Activated CD4-positive, alpha-beta T cell treated with anti-CD3 and anti-CD28 coated beads, Interleukin-10, Interleukin-2, amounts not matched to agents 100 ng/mL and 50 ng/mL, durations not matched to agents 16 hours and 8 hours (primary cell): ENCODE results near the gene MAS1.
"Not testable (repeated sequence)": the region's sequence is repeated elsewhere in the genome, so short reads cannot be mapped to it uniquely, and the experiment has no call there.

Experiments used
- DNase-seq: peaks from one replicate; pipeline ENCODE4 v3.0.0-alpha.2; 2020

The MAS1 gene

DNA sequence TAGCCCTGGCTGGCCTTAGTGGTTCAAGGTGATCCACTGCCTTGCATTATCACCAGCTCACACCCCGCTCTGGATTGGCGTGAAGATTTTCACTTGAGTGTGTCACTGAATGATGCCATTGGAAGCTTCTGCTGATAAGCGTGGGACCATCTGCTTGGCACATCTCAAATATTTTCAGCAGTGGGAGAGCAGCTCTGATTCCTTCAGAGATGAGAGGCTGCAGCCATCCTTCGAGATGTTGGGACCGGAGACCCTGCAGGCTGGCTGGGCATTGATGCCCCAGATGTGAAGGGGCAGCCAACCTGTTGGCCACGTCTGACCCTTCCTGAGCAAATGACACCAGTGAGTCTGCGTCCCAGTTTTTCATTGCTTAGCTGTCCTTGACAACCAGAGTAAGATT is at the start of gene MAS1:
Gene MAS1 (plus strand): TSS at position 197 of the 400 bp plus-strand sequence. CDS start 15,968 bp downstream, outside the sequence.
- no peak for DNase-seq

DNA sequence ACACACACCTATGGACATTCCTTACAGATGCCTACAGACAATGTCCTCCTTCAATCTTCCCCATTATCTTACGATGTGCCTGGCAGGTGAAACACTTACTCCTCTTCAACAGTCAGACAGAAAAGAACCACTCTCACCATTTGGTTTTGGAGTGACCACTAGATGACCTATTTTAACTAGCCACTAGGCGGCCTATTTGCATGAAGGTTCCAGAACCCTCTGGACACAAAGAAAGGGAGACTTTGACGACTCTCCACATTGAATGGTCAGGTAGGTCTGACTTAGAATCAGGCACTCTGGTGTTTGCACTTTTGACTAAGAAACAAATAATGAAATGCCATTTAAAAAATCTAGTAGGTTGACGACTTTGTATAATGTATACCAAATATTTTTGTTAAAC is 48.8 kb upstream of the MAS1 start:
- no peak for DNase-seq

DNA sequence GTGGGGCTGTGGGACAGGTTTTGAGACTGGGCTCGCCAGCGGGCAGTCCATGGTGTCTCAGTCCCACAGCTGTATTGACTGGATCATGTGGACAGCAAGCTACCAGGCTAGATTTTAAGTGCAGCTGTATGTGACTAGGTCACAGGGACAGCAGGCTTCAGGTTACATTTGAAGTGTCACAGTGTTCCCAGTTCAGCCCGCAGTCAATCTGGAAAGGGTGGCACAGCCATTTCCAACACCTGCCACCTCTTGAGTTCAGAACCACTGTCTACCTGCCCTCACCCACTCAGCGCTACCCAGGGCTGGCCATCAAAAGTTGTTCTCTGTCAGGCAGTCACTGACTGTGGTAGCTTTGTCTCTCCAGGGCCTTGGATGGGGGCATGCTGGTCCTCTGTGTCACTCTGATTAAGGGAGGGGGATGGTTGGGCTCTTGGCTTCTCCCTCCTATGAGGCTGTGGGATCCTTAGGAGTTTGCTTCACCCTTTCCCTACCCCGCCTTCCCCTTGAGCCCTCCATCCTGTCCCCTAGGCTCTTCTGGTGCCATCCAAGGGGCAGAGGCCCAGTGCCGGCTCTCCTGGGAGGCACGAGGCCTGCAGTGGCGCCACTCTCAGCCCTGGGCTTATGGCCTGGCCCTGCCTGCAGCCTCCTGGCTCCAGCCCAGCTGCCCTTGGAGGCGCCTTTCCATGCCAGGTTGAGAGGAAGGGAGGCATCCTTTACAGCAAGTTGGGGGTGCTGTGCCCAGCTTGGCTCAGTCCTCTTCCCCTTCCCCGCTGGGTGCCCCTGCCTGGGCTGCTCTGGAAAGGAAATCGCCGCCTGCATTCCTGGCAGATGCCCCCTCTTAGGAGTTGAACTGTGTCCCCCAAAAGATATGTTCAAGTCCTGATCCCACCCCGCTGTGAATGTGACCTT is 45.8 kb upstream of the MAS1 start:
- DNase-seq: no peak

DNA sequence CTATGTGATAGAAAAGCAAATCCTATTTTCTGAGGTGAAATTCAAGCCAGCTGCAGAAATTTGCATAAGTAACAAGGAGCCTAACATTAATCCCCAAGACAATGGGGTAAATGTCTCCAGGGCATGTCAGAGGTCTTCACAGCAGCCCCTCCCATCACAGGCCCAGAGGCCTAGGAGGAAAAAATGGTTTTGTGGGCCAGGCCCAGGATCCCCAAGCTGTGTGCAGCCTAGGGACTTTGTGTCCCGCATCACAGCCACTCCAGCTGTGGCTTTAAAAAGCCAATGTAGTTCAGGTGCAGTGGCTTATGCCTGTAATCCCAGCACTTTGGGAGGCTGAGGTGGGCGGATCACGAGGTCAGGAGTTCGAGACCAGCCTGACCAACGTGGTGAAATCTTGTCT is 42.2 kb upstream of the MAS1 start:
- not testable (repeated sequence) for DNase-seq

DNA sequence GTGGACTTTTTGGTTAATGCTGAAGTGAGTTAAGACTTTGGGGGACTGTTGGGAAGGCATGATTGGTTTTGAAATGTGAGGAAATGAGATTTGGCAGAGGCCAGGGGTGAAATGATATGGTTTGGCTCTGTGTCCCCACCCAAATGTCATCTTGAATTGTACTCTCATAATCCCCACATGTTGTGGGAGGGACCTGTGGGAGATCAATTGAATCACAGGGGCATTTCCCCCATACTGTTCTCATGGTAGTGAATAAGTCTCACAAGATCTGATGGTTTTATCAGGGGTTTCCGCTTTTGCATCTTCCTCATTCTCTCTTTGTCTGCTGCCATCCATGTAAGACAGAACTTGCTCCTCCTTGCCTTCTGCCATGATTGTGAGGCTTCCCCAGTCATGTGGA is 40.9 kb upstream of the MAS1 start:
- DNase-seq: not testable (repeated sequence)

DNA sequence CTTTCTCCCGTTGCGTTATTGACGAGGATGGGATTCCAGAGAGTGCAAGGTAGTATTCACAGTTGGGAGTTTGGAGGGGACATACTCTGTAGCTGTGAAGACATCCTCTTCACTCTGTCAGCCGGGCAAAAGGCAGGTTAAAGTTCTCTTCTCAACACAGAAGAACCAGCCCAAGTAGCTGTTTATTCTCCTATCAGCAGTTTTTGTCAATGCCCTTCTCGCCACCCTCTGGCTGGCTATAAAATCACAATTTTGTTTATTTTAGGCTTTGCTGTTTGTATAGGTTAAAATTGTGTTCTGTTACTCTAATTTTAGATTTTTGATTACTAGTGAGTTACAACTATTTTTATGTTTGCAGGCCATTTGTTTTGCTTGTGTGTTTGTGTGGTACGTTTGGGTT is 37.9 kb upstream of the MAS1 start:
- no peak for DNase-seq

DNA sequence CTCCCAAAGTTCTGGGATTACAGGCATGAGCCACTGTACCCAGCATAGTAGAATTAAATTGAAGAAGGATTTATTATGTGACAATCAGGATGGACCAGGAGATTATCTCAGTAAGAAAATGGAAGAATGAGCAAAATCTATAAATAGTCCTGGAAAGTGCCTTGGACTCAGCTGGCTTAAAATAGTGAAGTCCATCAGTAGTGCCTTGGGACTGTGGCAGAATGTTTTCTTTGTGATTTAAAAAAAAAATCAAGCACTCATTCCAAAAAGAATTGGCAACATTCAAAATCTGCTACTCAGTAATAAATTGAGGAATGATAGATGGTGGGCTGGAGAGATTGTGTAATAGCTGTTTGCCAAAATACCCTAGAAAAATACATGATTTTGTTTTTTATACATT is 37.0 kb upstream of the MAS1 start:
- DNase-seq: no peak

DNA sequence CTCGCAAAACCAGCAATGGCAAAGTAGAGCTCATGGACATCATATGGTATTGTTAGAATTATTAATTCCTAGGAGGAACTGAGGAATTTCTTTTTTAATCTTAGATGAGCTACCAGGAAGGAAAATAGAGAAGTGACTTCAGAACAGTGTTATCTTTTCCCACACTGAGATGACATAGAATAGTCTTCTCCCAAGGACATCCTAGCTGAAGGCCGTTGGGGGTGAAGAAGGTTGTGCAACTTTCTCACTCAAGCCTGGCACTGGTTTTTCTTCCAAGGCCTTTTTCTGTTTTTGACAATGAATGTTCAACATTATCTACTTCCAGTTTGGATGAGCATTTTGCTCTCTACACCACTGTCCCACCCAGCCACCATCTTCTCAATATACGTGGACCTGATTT is 35.8 kb upstream of the MAS1 start:
- DNase-seq: no peak

DNA sequence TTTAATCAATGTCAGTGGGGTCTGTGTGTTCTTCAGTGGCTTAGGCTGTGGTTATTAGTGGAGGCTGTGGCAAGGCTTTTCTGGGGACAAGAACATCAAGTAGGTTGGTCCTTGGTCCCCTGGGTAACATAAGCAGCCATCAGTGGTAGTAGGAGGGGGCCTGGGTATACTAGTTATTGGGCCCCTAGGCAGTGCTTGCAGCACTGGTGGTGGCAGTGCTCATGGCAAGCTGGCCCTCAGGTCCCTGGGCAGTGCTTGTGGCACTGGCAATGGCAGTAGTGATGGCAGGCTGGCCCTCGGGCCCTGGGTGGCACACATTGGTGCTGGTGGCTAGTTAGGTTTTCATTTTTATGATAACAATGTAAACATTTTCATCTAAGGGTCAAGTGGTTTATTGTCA is 32.5 kb upstream of the MAS1 start:
- no peak for DNase-seq

DNA sequence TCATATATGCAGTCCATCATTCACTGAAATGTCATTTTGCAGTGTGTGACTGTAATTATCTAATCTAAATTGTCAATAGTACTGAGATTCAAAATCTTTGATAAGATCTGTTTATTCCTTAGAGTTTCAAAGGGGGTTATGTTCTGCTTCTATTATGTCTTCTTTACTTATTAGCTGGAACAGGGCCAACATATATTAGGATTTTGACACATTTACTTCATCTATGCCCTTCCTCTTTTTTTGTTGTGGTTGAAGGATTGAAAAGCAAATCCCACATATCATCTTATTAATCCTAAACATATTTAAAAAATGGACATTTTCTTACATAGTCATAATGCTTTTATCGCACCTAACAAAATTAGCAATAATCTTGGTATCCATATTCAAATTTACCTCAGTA is 30.3 kb upstream of the MAS1 start:
- DNase-seq: no peak

DNA sequence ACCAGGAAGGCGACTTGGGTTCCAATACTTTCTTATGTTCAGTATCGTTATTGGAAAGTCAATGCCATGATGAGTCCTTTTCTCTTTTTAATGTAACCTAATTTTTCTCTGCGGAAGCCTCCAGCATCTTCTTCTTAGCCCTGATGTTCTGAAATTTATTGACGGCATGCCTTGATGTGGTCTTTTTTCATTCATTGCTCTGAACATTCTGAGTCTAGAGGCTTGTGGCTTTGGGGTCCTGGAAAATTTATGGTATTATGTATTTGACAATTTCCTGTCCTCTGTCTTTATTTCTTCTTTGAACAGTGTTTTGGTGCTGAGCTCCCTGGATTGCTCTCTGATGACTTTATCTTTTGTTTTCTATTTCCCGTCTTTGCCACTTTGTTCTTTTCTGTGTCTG is 28.7 kb upstream of the MAS1 start:
- no peak for DNase-seq

DNA sequence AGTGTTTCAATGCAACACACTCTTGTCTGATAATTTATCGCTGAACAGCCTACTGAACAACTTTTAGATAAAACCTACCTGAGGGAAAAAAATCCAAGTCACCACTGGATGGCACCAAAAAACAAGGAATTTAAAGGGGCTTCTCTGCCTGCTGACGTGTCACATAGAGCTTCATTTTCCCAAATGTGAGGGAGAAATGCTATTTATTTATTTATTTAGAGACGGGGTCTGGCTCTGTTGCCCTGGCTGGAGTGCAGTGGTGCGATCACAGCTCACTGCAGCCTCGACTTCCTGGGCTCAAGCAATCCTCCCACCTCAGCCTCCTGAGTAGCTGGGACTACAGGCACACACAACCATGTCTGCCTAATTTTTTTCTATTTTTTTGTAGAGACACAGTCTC is 27.4 kb upstream of the MAS1 start:
- peak; percentile 54 for DNase-seq

DNA sequence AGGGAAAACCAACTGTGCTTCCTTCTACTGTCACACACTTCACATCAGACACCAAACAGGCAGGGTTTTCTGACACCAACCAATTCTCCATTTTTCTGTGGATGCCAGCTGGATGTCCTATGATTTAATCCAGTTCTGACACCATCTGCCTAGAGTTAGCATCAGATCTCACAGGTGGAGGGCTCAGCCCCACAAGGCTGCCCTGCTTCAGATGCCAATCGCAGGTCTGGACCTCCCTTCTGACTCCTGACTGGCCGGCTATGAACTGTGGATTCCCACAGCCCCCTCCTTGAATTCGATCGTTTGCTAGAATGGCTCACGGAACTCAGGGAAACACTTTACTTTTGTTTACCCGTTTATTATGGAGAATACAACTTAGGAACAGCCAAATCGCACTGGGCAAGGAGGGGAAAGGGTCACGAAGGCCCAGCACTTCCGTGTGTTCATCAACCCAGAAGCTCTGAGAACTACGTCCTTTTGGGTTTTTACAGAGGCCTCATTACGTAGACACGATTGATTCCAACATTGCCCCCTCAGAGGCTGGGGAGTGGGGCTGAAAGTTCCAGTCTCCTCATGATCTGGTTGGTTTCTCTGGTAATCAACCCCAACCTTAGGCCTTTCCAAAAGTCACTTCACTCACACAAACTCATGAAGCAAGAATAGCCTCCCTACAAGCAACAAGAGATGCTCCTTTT is 25.4 kb upstream of the MAS1 start:
- DNase-seq: no peak

DNA sequence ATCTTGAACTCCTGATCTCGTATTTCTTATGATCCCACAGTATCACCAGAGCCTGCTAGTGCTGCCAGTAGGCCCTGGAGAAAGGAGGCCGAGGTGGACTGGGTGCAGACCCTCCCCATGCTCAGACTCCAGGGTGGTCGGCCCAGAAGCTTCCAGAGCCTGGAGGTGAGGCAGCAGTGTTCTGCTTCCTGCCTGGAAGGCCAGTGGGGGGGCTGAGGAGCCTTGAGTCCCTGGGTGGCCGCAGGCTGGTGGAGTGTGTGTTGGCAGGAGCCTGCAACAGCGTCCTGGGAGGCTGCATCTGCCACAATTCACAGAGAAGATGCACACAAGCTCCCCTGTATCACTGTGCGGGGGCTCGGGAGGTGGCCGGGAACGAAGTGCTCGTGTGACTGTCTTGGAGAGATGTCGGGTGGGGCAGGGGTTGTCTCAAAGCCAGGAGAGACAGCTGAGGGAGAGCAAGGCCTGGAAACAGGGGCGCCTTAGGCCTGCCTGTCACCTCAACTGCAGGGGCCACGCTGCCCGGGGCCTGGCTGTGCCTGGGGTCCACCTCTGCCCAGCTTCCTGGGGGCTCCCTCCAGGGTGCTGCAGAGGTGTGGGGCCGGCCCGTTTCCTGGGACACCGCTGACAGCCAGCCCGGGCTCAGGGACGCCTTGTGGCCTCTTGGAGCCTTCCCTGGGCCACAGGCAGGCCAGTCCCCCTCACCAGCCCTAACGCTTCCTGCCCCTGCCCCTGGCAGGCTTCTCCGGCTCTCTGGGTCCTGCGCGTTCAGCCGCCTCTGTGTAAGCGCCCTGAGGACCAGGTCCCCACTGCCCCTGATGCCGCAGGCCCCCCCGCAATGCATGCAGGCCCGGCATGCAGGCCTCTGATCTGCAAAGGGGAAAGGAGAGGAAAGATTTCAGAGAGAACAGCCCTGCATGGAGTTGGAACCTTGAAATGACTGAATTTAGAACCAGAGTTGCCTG is 24.2 kb upstream of the MAS1 start:
- no peak for DNase-seq

DNA sequence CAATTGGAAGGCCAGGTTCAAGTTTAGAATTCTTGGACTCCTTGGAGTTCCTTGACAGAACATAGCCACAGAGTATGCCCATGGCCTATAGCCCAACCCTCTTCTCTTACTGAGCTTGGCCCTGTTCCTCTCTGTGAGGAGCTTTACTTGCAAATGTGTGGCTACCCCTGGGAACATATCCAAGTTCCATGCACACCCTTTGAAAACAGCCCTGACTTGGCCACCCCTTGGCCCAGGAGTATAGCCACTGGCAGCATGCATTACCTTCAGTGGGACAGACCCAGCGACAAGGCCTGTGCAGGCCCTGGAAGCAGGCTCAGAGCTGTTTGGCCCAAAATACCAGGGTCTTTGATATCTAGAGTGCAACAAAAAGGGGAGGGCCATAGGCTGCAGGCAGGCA is 19.5 kb upstream of the MAS1 start:
- no peak for DNase-seq

DNA sequence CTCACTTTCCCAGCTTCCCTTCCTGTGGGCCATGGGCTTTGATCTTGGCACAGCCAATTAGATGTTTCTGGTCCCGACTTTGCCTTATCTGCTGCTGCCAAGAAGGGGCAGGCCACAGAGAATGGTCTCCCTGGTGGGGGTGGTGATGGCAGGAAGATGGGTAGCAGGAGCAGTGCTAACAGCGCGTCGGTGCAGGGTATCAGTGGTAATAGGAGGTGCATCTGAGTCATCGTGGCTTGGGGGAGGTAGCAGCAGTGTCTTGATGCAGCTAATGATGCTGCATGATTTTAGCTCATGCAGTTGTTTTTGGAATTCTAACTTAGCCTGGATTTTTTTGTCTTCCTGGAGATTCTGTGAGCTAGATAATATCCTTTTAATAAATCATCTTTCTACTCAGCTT is 18.9 kb upstream of the MAS1 start:
- peak; percentile 35 for DNase-seq

DNA sequence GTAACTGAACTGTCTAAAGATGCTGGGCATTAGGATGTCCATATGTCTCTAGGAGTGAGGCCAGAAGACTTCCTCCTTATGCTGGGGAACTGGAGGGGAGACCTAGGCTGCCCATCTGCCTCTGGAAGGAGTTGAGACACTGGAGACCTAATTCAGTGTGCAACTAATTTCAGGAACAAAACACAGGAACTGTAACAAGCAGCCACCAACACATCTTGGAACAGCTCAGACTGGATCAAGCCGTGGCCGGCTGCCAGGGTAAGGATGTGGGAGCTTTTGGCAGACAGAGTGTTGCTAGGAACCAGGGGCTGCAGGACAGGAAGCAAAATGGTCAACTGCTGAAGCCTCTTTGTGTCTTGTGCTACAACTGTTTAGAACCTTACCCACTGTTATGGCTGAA is 16.4 kb upstream of the MAS1 start:
- DNase-seq: no peak

DNA sequence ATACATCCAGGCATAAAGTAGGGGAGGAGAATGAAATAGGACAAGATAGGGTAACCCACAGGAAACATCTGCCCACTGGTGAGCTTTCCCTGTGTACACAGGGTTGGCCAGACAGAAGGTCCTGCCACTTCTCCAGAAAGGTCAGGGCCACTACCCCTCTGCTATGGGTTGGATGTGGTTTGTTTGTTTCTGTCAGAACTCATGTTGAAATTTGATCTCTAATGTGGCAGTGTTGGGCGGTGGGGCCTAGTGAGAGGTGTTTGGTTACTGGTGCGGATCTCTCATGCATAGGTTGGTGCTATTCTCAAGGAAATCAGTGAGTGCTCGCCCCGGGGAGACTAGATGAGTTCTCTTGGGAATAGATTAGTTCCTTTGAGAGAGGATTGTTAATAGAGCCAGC is 15.6 kb upstream of the MAS1 start:
- DNase-seq: no peak

DNA sequence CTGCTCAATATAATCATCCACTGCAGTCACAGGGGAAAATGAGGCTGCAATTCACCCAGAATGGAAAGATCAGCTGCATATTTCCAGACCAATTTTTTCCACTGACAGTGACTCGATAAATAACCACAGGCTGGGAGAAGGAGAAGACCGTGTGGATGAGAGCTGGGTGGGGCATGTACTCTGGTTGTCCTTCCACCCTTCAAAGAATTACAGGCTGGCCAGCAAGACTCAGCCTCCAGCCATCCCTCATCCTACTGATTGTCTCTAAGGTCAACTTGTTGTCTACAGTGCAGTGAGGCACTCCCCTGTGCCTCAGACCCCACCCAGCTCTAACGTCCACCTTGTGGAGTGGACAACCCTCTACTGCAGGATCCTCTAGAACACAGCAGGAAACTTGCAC is 14.5 kb upstream of the MAS1 start:
- no peak for DNase-seq

DNA sequence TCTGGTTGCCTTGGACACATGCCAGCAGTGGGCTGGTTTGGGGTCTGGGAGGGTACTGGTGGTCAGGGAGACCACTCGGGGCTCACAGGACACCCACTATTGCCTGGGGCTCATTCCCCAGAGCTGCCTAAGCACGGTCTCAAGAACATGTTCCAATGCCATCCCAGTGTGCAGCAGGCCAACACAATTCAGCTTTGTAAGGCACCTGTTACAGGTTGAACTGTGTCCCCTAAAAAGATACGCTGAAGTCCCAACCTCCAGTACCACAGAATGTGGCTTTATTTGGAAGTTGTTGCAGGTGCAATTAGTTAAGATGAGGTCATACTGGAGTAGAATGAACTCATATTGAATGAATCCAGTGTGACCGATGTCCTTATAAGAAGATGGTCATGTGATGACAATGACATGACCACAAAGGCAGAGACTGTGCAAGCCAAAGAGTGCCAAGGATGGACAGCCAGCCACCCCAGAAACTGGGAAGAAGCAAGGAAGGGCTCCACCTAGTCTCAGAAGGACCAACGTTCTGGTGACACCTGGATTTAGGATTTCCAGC is 13.5 kb upstream of the MAS1 start:
- DNase-seq: no peak

DNA sequence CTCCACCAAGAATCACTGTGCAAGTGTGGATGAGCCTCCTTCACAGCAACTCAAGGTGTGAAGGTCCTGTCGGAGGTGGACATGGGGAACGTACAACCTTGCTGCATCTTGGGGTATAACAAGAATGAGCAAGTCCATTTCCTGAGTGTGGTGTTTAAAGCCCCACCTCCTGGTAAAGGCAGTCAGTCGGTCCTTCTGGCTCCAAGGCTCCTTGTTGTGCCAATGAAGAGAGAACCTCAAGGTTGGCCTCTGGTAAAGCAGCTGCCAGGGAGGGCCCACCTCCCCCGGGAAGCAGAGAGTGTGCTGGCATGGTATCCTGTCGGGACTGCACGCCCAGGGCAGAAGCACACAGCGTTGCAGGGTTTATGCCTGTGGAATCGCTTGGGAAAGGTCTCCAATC is 12.4 kb upstream of the MAS1 start:
- no peak for DNase-seq

DNA sequence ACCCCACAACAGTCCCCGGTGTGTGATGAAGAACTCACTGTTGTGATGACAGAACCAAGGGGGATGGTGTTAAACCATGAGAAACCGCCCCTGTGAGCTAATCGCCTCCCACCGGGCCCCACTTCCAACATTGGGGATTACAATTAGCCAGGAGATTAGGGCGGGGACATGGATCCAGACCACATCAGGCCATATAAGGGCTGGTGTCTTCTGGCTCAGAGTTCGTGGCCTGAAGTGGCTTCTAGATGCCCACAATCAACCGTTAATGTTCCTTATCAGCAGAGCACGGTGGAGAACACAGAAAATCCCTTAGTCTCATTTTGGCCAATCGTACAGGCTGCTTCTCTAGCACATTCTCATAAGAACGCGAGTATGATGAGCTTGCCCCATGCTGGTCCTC is 10.9 kb upstream of the MAS1 start:
- no peak for DNase-seq

DNA sequence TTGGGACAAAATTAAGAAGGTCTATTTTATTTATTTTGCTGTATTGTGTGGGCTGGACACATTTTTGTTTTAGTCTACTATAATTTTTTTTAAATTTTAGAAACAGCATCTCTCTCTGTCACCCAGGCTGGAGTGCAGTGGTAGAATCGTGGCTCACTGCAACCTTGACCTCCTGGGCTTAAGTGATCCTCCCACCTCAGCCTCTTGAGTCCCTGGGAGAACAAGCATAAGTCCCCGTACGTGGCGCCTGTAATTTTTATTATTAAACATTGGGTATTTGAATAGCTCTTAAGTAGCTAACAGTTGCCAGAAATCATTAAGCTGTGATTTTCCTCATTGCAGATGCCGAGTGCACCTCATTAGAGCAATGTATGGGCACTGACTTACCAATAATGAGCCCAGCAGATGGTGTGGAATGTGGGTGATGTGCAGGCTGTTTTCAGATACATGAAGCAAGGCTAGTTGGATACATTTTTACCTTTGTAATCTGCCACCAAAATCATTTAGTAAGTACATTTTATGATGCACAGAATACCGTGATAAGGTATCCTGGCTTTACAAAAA is 10.3 kb upstream of the MAS1 start:
- DNase-seq: no peak
